ENCODE data around the gene ZBTB12. TPM values are rescaled to one million over a fixed set of nuclear protein-coding genes. Genes with fewer than 3 reads are reported as not detected.
A peak's percentile ranks its signal among the peaks of the same experiment; 100 is the strongest.
"Not testable (repeated sequence)": the region's sequence is repeated elsewhere in the genome, so short reads cannot be mapped to it uniquely, and the experiment has no call there.

The ZBTB12 gene
- total RNA-seq, 1 experiment from 2014 or later: 13.3 TPM

- Histone ChIP-seq H3K27ac (ENCODE audit: low read length) (no peak overlapping the region), H3K27me3 (ENCODE audit: low read length) (no peaks in the 10 kb centered on the region), H3K9me3 (ENCODE audit: low read length) (no peaks in the 10 kb centered on the region), H4K20me1 (ENCODE audit: insufficient read depth, low read depth, low read length) (no peaks in the 10 kb centered on the region), H3K36me3 (ENCODE audit: insufficient read depth, low read length) (no peaks in the 10 kb centered on the region; the same call in 1 of the 2 replicates), H3K79me2 (ENCODE audit: low read length) (no peaks in the 10 kb centered on the region), H3K4me1 (ENCODE audit: low read length) (peaks cover 22% of the 10 kb centered on the region), H3K4me3 (ENCODE audit: low read length) (peak overlapping the region; percentile 86), H3K9ac (ENCODE audit: low read length) (peak overlapping the region; percentile 79), H3K9me2 (replicated peaks; ENCODE audit: insufficient read depth, low read length) (no peaks in the 10 kb centered on the region), H2AFZ (ENCODE audit: low read length) (no peak overlapping the region), H3K4me2 (ENCODE audit: low read depth, low read length, poor library complexity, severe bottlenecking) (peak overlapping the region; percentile 89)
- DNase-seq: no peak
These were observed 40.0 kb downstream of the ZBTB12 start for GRCh38 chr6:31861919-31862343.

DNA sequence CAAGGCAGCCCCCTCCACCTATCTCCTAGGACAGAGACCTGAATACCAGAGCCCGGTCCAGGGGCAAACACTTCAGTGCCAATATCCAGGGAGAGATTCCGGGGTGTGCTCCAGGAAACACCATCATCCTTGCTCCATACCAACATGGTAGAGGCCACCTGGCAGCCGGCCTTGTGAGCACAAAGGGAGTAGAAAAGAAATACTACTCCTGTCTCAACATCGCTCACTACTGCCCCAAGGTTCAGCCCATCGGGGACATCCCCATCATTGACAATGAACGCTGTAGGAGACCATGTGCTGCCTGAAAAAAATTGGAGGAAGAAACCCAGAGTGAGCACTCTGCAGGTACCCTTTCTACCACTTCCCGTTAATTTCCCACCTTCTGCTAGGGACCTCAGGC is 40.7 kb downstream of the ZBTB12 start:
- Histone ChIP-seq H3K4me2 (ENCODE audit: low read depth, low read length, poor library complexity, severe bottlenecking) (no peak overlapping the region), H3K36me3 (ENCODE audit: insufficient read depth, low read length) (no peaks in the 10 kb centered on the region; the same call in 1 of the 2 replicates), H3K9ac (ENCODE audit: low read length) (no peak overlapping the region; the same call in 1 of the 2 replicates), H4K20me1 (ENCODE audit: insufficient read depth, low read depth, low read length) (no peaks in the 10 kb centered on the region), H3K4me3 (ENCODE audit: low read length) (no peak overlapping the region), H3K9me2 (replicated peaks; ENCODE audit: insufficient read depth, low read length) (no peaks in the 10 kb centered on the region), H3K79me2 (ENCODE audit: low read length) (no peaks in the 10 kb centered on the region), H2AFZ (ENCODE audit: low read length) (no peak overlapping the region), H3K27ac (ENCODE audit: low read length) (no peak overlapping the region), H3K4me1 (ENCODE audit: low read length) (peaks cover 22% of the 10 kb centered on the region), H3K9me3 (ENCODE audit: low read length) (no peaks in the 10 kb centered on the region), H3K27me3 (ENCODE audit: low read length) (no peaks in the 10 kb centered on the region)
- no peak for DNase-seq

DNA sequence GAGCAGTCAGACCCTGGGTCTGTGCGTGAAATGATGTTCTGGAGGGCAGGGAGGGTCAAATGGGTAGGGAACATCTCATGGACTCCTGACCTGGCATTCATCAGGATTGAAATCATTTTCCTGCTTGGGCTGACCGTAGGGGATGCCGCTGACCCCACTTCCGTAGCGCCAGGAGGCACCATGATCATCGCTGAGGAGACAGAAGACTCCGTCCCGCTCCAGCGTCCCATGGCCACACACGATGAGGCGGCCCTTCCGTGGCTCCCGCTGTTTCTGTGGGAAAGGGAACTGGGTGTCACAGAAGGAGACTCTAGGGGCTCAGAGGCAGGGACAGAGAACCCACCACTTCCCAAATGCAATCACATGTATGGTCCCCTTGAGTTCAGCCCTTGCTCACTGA is 41.5 kb downstream of the ZBTB12 start:
- Histone ChIP-seq H3K36me3 (ENCODE audit: insufficient read depth, low read length) (no peaks in the 10 kb centered on the region; the same call in 1 of the 2 replicates), H3K9me2 (replicated peaks; ENCODE audit: insufficient read depth, low read length) (no peaks in the 10 kb centered on the region), H3K27me3 (ENCODE audit: low read length) (no peaks in the 10 kb centered on the region)

DNA sequence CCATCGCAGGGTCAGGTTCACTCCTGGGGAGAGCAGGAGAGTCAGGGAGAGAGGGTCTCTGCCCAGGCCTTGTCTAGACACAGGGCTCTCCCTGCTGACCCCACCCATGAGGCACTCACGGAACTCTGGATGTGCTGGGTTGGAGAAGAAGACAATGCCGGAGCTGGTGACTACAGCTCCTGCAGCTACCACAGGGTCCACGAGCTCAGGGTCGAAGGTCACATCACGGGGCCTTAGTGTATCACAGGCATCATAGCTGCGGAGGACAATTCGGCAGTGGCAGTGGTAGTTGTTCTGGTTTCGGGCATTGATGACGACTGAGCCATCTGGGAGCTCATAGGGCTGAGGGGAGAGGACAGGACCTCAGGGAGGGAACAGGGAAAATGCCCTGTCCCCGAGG is 42.0 kb downstream of the ZBTB12 start:
- Histone ChIP-seq H3K9ac (ENCODE audit: low read length) (no peak overlapping the region), H3K27me3 (ENCODE audit: low read length) (no peaks in the 10 kb centered on the region), H4K20me1 (ENCODE audit: insufficient read depth, low read depth, low read length) (no peaks in the 10 kb centered on the region)

More for the DNA sequence above, 41.5 kb downstream of the ZBTB12 start:
- Histone ChIP-seq H3K4me2 (ENCODE audit: low read depth, low read length, poor library complexity, severe bottlenecking) (no peak overlapping the region), H3K27ac (ENCODE audit: low read length) (no peak overlapping the region), H3K9me3 (ENCODE audit: low read length) (no peaks in the 10 kb centered on the region), H3K4me3 (ENCODE audit: low read length) (no peak overlapping the region), H3K9ac (ENCODE audit: low read length) (no peak overlapping the region), H3K79me2 (ENCODE audit: low read length) (no peaks in the 10 kb centered on the region), H3K4me1 (ENCODE audit: low read length) (peaks cover 22% of the 10 kb centered on the region), H2AFZ (ENCODE audit: low read length) (no peak overlapping the region), H4K20me1 (ENCODE audit: insufficient read depth, low read depth, low read length) (no peaks in the 10 kb centered on the region)
- no peak for DNase-seq

GRCh38 chr6:31858707-31859106 is 43.2 kb downstream of the ZBTB12 start:
- Histone ChIP-seq H3K9me2 (replicated peaks; ENCODE audit: insufficient read depth, low read length) (no peaks in the 10 kb centered on the region), H3K79me2 (ENCODE audit: low read length) (no peaks in the 10 kb centered on the region), H3K36me3 (ENCODE audit: insufficient read depth, low read length) (no peaks in the 10 kb centered on the region; the same call in 1 of the 2 replicates), H3K4me2 (ENCODE audit: low read depth, low read length, poor library complexity, severe bottlenecking) (no peak overlapping the region), H3K9ac (ENCODE audit: low read length) (no peak overlapping the region), H3K4me3 (ENCODE audit: low read length) (no peak overlapping the region), H3K27me3 (ENCODE audit: low read length) (no peaks in the 10 kb centered on the region), H4K20me1 (ENCODE audit: insufficient read depth, low read depth, low read length) (no peaks in the 10 kb centered on the region), H3K27ac (ENCODE audit: low read length) (no peak overlapping the region), H3K9me3 (ENCODE audit: low read length) (no peaks in the 10 kb centered on the region), H2AFZ (ENCODE audit: low read length) (no peak overlapping the region), H3K4me1 (ENCODE audit: low read length) (peaks cover 18% of the 10 kb centered on the region)
- no peak for DNase-seq

More for the DNA sequence above, 42.0 kb downstream of the ZBTB12 start:
- Histone ChIP-seq H3K9me3 (ENCODE audit: low read length) (no peaks in the 10 kb centered on the region), H3K9me2 (replicated peaks; ENCODE audit: insufficient read depth, low read length) (no peaks in the 10 kb centered on the region), H3K4me2 (ENCODE audit: low read depth, low read length, poor library complexity, severe bottlenecking) (no peak overlapping the region), H2AFZ (ENCODE audit: low read length) (no peak overlapping the region), H3K36me3 (ENCODE audit: insufficient read depth, low read length) (no peaks in the 10 kb centered on the region; the same call in 1 of the 2 replicates), H3K27ac (ENCODE audit: low read length) (no peak overlapping the region), H3K4me1 (ENCODE audit: low read length) (peaks cover 22% of the 10 kb centered on the region), H3K79me2 (ENCODE audit: low read length) (no peaks in the 10 kb centered on the region), H3K4me3 (ENCODE audit: low read length) (no peak overlapping the region)
- DNase-seq: no peak

- not testable (repeated sequence) for DNase-seq; H3K36me3 ChIP-seq (ENCODE audit: insufficient read depth, low read length); H3K4me2 ChIP-seq (ENCODE audit: low read depth, low read length, poor library complexity, severe bottlenecking); H3K27me3 ChIP-seq (ENCODE audit: low read length); H3K9me2 ChIP-seq (replicated peaks; ENCODE audit: insufficient read depth, low read length); H3K9me3 ChIP-seq (ENCODE audit: low read length); H3K27ac ChIP-seq (ENCODE audit: low read length); H3K79me2 ChIP-seq (ENCODE audit: low read length); H4K20me1 ChIP-seq (ENCODE audit: insufficient read depth, low read depth, low read length); H3K9ac ChIP-seq (ENCODE audit: low read length); H3K4me3 ChIP-seq (ENCODE audit: low read length); H2AFZ ChIP-seq (ENCODE audit: low read length)
- H3K4me1 ChIP-seq (ENCODE audit: low read length): peaks cover 11% of the 10 kb centered on the region
These were observed 44.1 kb downstream of the ZBTB12 start for GRCh38 chr6:31857774-31858173.

- not testable (repeated sequence) for H3K27ac ChIP-seq (ENCODE audit: low read length); H3K27me3 ChIP-seq (ENCODE audit: low read length); H4K20me1 ChIP-seq (ENCODE audit: insufficient read depth, low read depth, low read length); H3K4me3 ChIP-seq (ENCODE audit: low read length); H3K9ac ChIP-seq (ENCODE audit: low read length); H2AFZ ChIP-seq (ENCODE audit: low read length); H3K4me1 ChIP-seq (ENCODE audit: low read length); H3K79me2 ChIP-seq (ENCODE audit: low read length); H3K9me2 ChIP-seq (replicated peaks; ENCODE audit: insufficient read depth, low read length); H3K9me3 ChIP-seq (ENCODE audit: low read length); H3K4me2 ChIP-seq (ENCODE audit: low read depth, low read length, poor library complexity, severe bottlenecking); DNase-seq; H3K36me3 ChIP-seq (ENCODE audit: insufficient read depth, low read length)
These were observed 49.7 kb downstream of the ZBTB12 start for GRCh38 chr6:31851980-31852718.

GRCh38 chr6:31851485-31851832 is 50.4 kb downstream of the ZBTB12 start:
- H3K9me3 ChIP-seq (ENCODE audit: low read length): no peaks in the 10 kb centered on the region
- no peaks in the 10 kb centered on the region for H4K20me1 ChIP-seq (ENCODE audit: insufficient read depth, low read depth, low read length)
- H3K9ac ChIP-seq (ENCODE audit: low read length): no peak overlapping the region
- no peak for DNase-seq
- no peak overlapping the region for H3K4me3 ChIP-seq (ENCODE audit: low read length)
- H3K9me2 ChIP-seq (replicated peaks; ENCODE audit: insufficient read depth, low read length): no peaks in the 10 kb centered on the region
- no peaks in the 10 kb centered on the region for H3K4me1 ChIP-seq (ENCODE audit: low read length)
- H3K36me3 ChIP-seq (ENCODE audit: insufficient read depth, low read length): no peaks in the 10 kb centered on the region
- H2AFZ ChIP-seq (ENCODE audit: low read length): no peak overlapping the region
- no peak overlapping the region for H3K4me2 ChIP-seq (ENCODE audit: low read depth, low read length, poor library complexity, severe bottlenecking)
- H3K27me3 ChIP-seq (ENCODE audit: low read length): no peaks in the 10 kb centered on the region
- H3K27ac ChIP-seq (ENCODE audit: low read length): no peak overlapping the region
- H3K79me2 ChIP-seq (ENCODE audit: low read length): no peaks in the 10 kb centered on the region
